HG02571 (cell line): ENCODE results near the gene AGT.
"Not testable (repeated sequence)": the region's sequence is repeated elsewhere in the genome, so short reads cannot be mapped to it uniquely, and the experiment has no call there.

Experiments
- ATAC-seq: cut with Tn5 transposase; IDR thresholded peaks from one replicate; pipeline ENCODE4 v1.9.1; 2021; ENCODE audit warnings: mild to moderate bottlenecking, moderate library complexity; ENCODE audit not compliant: unreplicated experiment

AGT gene

DNA sequence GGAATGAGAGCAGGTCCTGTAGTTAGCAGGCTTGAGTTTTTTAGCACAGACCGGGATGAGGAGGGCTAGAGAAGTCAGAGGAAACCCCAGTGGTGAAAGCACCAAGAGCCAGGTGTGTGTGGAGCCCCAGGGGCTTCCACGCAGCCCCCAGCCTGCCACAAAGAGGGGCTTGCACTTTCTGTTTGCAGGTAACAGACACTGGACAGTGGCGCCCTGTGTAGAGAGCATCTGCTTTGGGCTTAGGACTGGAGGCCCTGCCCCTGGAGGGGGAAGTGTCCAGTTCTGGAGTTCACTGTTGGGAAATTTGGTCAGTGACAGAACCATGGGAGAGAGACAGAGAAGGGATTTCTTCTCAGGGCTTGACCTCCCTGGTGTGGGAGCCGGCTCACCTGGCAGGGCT, 19.5 kb downstream of the AGT start:
- no peak for ATAC-seq

GRCh38 chr1:230693777-230694176, 20.1 kb downstream of the AGT start:
- ATAC-seq = no peak

DNA sequence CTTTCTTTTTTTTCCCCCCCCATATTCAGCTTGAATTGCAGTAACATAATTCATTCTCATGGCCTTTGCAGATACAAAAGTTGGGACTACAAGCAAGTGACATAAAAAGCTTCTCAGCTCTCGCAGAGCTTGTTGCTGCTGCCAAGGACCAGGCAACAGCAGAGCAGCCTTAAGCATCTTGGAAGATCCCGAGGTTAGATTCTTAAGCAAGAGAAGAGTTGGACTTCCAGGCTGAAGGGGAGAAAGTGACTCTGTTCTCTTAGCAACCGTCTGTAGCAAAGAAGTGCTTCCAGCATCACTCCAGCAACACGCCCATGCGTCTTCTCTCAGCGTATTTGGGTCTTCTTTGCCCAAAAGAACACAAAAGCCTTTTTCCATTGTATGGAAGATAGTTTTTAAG, 20.7 kb downstream of the AGT start:
- no peak for ATAC-seq

GRCh38 chr1:230691615-230692014, 22.3 kb downstream of the AGT start:
- no peak for ATAC-seq

DNA sequence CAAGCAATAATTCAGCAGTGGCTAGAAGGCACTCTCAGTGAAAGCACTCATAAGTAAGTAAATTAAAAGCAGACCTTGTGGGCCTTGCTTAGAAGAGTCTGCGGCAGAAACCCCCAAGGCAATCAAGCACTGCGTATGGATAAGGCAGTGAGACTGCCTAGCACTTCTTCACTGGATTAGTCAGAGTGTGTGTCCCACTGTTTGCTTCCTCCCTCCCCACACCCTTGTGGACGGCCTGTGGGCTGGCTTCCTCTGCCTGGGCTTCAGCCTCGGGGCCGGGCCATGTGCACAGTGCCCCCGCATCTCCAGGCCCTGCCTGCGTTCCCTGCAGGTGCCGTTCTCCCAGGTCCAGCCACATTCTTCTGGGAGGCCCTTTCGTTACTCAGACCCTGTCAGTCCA, 23.8 kb downstream of the AGT start:
- ATAC-seq = no peak

- no peak for ATAC-seq
These were observed 27.2 kb downstream of the AGT start for GRCh38 chr1:230686747-230687146.

- ATAC-seq = no peak
These were observed 28.9 kb downstream of the AGT start for GRCh38 chr1:230684998-230685397.

DNA sequence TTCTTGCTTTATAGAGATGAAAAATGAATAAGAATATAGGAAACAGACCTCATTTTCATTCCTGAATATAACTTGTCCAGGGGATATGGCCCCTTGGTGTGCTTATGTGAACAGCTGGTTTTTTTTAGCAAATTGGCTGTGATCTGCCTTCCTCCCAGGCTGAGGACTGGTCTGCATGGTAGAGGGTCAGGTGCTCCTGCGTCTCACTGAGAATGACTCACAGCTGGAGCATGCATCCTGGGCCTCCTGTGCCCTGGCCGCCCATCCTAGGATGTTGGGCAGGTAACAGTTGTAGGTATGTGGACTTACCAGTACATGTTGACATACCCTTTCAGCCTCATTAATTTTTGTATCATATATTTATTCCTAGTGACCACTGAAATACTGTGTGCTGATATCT, 29.8 kb downstream of the AGT start:
- no peak for ATAC-seq

DNA sequence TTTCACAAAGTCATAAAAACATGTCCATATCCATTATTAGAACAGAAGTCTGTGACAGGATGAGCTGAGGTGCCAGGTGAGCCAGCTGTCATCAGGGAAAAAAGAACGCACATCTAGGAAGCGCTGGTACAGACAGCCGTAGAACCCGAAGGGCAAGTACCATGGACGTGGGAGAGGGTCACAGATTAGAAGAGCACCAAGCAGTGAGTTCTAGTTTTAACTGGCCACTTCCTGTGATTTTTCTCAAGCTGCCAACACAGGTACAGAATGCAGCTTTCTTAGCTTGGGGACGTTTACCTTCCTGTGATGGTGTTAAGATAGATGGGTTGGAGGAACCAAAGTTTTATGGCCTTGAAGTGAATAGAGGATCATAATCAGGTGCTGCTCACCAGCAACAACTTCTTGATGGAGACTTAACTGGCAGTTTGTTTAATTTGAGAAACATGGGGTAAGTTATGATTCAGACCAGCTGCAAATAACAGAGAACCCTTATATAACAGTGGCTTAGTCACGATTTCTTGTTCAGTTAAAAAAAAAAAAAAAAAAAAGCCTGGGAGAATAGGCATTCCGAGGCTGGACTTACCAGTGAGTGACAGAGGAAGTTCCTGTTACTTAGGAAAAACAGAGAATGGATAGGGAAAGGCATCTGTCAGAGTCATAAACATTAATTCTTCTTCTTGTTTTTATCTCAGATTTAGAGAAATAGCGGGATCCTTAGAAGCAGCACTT, 30.9 kb downstream of the AGT start:
- ATAC-seq = no peak

GRCh38 chr1:230682274-230682673, 31.6 kb downstream of the AGT start:
- ATAC-seq = no peak

DNA sequence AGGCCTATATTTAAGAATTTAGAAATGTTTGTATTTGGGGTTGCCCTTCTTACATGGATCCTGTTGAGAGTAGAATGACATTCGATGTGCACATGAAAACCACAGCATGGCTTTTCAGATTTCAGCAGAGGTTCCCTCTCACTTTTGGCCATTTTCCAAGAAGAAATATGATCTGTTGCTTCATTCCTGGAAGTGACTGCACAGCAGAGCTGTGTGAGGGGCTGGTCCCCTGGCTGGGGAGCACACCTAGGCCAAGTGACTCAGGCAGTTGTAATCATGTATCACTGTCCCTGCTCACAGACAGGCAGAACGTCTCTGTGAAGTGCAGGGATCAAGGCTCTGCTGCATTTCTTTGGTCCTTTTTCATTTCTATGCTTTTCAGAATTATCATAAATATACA, 32.3 kb downstream of the AGT start:
- ATAC-seq = no peak

DNA sequence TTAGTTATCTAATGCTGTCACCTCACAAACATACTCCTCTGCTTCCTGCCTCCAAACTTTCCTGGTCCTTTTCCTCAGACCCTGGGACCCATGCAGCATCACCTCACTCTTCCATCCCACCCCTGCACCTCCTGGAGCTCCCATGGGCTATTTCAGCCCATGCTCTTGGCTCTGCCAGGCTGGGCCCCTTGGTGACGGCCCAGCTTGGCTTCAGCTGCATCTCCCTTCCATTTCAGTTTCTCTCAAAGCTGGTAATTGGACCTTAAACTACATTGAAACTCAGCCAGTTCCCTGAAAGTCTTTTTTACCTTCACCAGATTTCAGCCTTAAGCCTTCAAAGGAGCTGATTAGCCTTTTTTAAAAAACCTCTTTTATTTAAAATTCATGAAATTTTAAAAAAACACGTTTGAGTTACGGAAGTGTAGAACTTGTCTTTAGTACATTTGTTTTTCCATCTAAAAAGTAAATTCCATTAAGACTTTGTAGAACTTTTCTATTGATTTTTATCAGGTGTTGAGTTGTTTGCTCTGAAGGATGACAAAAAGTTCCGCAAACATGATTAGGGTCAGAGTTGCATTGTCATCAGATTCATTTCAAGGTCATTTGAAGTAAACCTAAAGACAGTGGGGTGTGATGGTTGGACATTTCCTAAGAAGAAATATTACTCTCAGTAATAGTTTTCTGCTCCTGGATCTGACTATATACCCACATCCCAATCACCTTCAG, 33.5 kb downstream of the AGT start:
- ATAC-seq = no peak

- ATAC-seq = no peak
These were observed 34.1 kb downstream of the AGT start for GRCh38 chr1:230679825-230680224.

DNA sequence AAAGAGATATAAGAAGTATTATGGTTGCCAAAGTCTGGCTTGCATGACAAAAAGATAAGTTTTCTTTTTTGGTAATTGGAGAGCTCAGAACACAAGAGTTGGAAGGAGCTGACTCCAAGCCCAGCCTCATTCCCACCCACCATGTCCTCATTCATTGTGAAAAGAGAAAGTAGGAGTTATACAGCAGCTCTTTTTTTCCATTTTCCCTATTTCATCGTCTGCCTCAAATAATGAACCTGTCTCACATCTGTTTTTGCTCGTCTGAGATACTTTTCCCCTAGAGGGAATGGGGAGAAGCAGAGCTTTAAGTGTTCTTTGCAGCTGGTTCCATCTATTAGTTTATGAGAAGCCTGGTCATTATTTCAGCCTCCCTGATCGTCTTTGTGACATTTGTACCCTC, 34.7 kb downstream of the AGT start:
- no peak for ATAC-seq

GRCh38 chr1:230677200-230677599, 36.7 kb downstream of the AGT start:
- ATAC-seq = no peak

GRCh38 chr1:230674581-230674980, 39.3 kb downstream of the AGT start:
- ATAC-seq = no peak

DNA sequence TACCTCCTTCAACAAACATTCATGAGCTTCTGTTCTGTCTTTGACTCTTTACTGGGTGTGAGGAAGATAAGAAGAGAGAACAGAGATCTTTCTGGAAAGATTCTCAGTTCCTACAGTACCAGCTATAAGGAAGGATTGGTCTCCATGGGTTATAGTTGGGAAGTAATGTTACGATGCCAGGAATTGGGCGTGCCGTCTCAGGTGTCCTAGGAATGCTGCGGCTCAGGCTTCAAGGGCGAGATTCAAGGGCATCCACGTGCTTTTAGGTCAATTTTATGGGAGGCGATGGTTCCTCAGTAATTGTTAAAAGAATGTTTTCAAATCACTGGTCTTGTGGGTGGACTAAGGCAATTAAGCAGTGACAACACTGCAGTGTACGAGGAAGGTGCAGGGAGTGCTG, 44.4 kb downstream of the AGT start:
- no peak for ATAC-seq

- no peak for ATAC-seq
These were observed 45.7 kb downstream of the AGT start for GRCh38 chr1:230668227-230668626.

- ATAC-seq = no peak
These were observed 51.9 kb downstream of the AGT start for GRCh38 chr1:230661976-230662375.

DNA sequence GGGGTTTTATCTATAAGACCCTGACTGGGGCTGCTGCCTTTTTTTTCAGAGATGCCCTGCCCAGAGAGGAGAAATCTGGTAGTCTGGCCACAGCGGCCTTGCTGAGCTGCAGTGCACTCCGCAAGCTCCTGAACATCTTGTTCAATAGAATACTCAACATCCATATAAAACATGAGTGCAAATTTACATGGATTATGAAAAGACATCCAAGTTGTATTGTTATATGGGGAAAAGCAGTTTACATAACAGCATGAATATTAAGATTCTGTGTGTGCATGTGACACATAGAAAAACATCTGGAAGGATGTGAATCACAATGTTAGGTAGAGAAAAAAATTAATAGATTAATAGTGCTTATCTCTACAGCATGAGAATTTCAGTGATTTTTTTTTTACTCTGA, 55.2 kb downstream of the AGT start:
- ATAC-seq = no peak

DNA sequence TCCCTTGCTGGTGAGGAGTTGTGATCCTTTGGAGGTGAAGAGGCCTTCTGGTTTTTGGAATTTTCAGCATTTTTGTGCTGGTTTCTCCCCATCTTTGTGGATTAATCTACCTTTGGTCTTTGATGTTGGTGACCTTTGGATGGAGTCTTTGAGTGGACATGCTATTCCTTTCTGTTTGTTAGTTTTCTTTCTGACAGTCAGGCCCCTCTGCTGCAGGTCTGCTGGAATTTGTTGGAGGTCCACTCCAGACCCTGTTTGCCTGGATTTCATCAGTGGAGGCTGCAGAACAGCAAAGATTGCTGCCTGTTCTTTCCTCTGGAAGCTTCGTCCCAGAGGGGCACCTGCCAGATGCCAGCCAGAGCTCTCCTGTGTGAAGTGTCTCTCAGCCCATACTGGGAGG, 55.8 kb downstream of the AGT start:
- ATAC-seq = not testable (repeated sequence)

DNA sequence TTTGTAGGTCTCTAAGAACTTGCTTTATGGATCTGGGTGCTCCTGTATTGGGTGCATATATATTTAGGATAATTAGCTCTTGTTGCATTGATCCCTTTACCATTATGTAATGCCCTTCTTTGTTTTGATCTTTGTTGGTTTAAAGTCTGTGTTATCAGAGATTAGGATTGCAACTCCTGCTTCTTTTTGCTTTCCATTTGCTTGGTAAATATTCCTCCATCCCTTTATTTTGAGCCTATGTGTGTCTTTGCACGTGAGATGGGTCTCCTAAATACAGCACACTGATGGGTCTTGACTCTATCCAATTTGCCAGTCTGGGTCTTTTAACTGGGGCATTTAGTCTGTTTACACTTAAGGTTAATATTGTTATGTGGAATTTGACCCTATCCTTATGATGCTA, 57.2 kb downstream of the AGT start:
- not testable (repeated sequence) for ATAC-seq
